Lower leg skin (tissue), 3 donors: ENCODE results near the gene CABCOCO1.

ENCODE experiments used
- POLR2A ChIP-seq, 2 donors: fragments of 450-650 bp; IDR thresholded peaks; one replicate each; pipeline ENCODE4 v1.6.1; 2016 to 2017; ENCODE audit warnings: antibody characterized with exemption in 2 of 2, mild to moderate bottlenecking in 1 of 2, moderate library complexity in 1 of 2
- TF ChIP-seq, protein P1 (sequence below), 3 donors: fragments of 450-650 bp; IDR thresholded peaks; one replicate each; pipeline ENCODE4 v1.5.1; 2016; ENCODE audit warnings: antibody characterized with exemption in 3 of 3, mild to moderate bottlenecking in 3 of 3, moderate library complexity in 2 of 3

DNA sequence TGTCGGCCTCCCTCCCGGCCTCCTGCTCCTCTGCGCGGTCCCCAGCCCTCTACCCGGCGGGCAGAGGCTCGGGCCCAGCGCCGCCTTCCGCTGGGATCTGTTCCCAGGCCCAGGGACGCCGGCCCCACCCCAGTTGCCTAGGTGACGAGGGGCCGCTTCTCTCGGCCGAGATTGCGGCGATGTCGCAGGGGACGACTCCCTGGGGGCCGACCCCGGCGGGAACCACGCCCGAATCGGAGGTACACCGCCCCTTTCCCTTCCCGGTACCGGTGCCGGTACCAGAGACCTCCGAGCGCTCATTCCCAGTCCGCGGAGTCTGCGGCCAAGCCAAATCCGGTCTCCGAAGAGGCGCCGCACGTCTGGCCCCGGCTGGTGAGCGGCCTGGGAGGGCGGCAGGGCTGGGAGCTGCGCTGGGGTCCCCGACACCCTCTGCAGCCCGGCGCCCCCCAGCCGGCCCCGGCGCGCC lies at the start of gene CABCOCO1:
- TF ChIP-seq, protein P1, sequence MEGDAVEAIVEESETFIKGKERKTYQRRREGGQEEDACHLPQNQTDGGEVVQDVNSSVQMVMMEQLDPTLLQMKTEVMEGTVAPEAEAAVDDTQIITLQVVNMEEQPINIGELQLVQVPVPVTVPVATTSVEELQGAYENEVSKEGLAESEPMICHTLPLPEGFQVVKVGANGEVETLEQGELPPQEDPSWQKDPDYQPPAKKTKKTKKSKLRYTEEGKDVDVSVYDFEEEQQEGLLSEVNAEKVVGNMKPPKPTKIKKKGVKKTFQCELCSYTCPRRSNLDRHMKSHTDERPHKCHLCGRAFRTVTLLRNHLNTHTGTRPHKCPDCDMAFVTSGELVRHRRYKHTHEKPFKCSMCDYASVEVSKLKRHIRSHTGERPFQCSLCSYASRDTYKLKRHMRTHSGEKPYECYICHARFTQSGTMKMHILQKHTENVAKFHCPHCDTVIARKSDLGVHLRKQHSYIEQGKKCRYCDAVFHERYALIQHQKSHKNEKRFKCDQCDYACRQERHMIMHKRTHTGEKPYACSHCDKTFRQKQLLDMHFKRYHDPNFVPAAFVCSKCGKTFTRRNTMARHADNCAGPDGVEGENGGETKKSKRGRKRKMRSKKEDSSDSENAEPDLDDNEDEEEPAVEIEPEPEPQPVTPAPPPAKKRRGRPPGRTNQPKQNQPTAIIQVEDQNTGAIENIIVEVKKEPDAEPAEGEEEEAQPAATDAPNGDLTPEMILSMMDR (IDR thresholded peaks at IDR 0.05): no peak
- no peak for TF ChIP-seq POLR2A (IDR thresholded peaks at IDR 0.05)
